H9 (cell line): ENCODE data around the gene PARP8. TPM values are rescaled to one million over a fixed set of nuclear protein-coding genes. Genes with fewer than 3 reads are reported as not detected.

ENCODE experiments used
- DNase-seq: peaks from one replicate; pipeline ENCODE4 v3.0.0-alpha.2; 2017
- H2AFZ ChIP-seq: one replicate; pipeline ENCODE4 v1.6.1; 2013; ENCODE audit warnings: mild to moderate bottlenecking, low read length, control low read depth, moderate library complexity
- H2AK5ac ChIP-seq: 2 replicates; pipeline ENCODE4 v1.6.1; 2013; ENCODE audit warnings: low read length, control low read depth, mixed read lengths; ENCODE audit not compliant: insufficient read length
- H2BK120ac ChIP-seq: one replicate; pipeline ENCODE4 v1.6.1; 2013; ENCODE audit warnings: low read depth, mild to moderate bottlenecking, low read length, control low read depth, inconsistent platforms; ENCODE audit not compliant: poor library complexity, severe bottlenecking
- H2BK12ac ChIP-seq: 2 replicates; pipeline ENCODE4 v1.6.1; 2013; ENCODE audit warnings: low read length, control low read depth, mixed read lengths, low read depth; ENCODE audit not compliant: insufficient read length
- H2BK15ac ChIP-seq: 2 replicates; pipeline ENCODE4 v1.6.1; 2013; ENCODE audit warnings: low read depth, low read length, control low read depth
- H2BK20ac ChIP-seq: one replicate; pipeline ENCODE4 v1.6.1; 2013; ENCODE audit warnings: low read depth, mild to moderate bottlenecking, low read length, control low read depth, inconsistent platforms; ENCODE audit not compliant: poor library complexity, severe bottlenecking
- H2BK5ac ChIP-seq: 2 replicates; pipeline ENCODE4 v1.6.1; 2013; ENCODE audit warnings: low read length, control low read depth, mixed read lengths; ENCODE audit not compliant: insufficient read length
- H3K14ac ChIP-seq: 2 replicates; pipeline ENCODE4 v1.6.1; 2013; ENCODE audit warnings: low read length, control low read depth; ENCODE audit not compliant: insufficient read depth
- H3K18ac ChIP-seq: 2 replicates; pipeline ENCODE4 v1.6.1; 2013; ENCODE audit warnings: low read depth, mild to moderate bottlenecking, mixed read lengths, low read length, control low read depth; ENCODE audit not compliant: insufficient read length
- H3K23ac ChIP-seq: 2 replicates; pipeline ENCODE4 v1.6.1; 2013; ENCODE audit warnings: low read length, control low read depth, mixed read lengths, low read depth; ENCODE audit not compliant: insufficient read length
- H3K23me2 ChIP-seq: 2 replicates; pipeline ENCODE4 v1.6.1; 2013; ENCODE audit warnings: low read depth, mild to moderate bottlenecking, mixed read lengths, low read length, control low read depth; ENCODE audit not compliant: insufficient read length, poor library complexity, severe bottlenecking
- H3K27ac ChIP-seq: 2 replicates; pipeline ENCODE4 v1.5.1; 2013; ENCODE audit warnings: low read length, control low read depth, mixed read lengths, low read depth; ENCODE audit not compliant: insufficient read length
- H3K27me3 ChIP-seq: 2 replicates; pipeline ENCODE4 v1.6.1; 2013; ENCODE audit warnings: low read length, control low read depth, inconsistent platforms; ENCODE audit not compliant: insufficient read depth
- H3K4ac ChIP-seq: 2 replicates; pipeline ENCODE4 v1.6.1; 2013; ENCODE audit warnings: low read depth, mild to moderate bottlenecking, control low read depth, inconsistent platforms, low read length, moderate library complexity
- H3K4me1 ChIP-seq: 2 replicates; pipeline ENCODE4 v1.6.1; 2013; ENCODE audit warnings: low read length, control low read depth, inconsistent platforms; ENCODE audit not compliant: insufficient read depth
- H3K4me2 ChIP-seq: 2 replicates; pipeline ENCODE4 v1.6.1; 2013; ENCODE audit warnings: low read length, control low read depth, mixed read lengths; ENCODE audit not compliant: insufficient read length, insufficient read depth
- H3K56ac ChIP-seq: 2 replicates; pipeline ENCODE4 v1.6.1; 2013; ENCODE audit warnings: low read depth, mild to moderate bottlenecking, mixed read lengths, low read length, control low read depth; ENCODE audit not compliant: insufficient read length
- H3K79me1 ChIP-seq: 2 replicates; pipeline ENCODE4 v1.6.1; 2013; ENCODE audit warnings: low read depth, mild to moderate bottlenecking, moderate library complexity, low read length, control low read depth, inconsistent platforms; ENCODE audit not compliant: insufficient read depth, poor library complexity, severe bottlenecking
- H3K79me2 ChIP-seq: 2 replicates; pipeline ENCODE4 v1.6.1; 2013; ENCODE audit warnings: low read length, control low read depth, inconsistent platforms; ENCODE audit not compliant: insufficient read depth
- H3K9ac ChIP-seq: 2 replicates; pipeline ENCODE4 v1.6.1; 2013; ENCODE audit warnings: low read length, control low read depth, mixed read lengths; ENCODE audit not compliant: insufficient read length; ENCODE audit errors: extremely low read depth
- H3K9me3 ChIP-seq: one replicate; pipeline ENCODE4 v1.6.1; 2013; ENCODE audit warnings: low read depth, low read length, inconsistent platforms; ENCODE audit not compliant: control insufficient read depth
- H3T11ph ChIP-seq: one replicate; pipeline ENCODE4 v1.6.1; 2013; ENCODE audit warnings: mild to moderate bottlenecking, low read length, control low read depth, inconsistent platforms
- H4K20me1 ChIP-seq: one replicate; pipeline ENCODE4 v1.6.1; 2013; ENCODE audit not compliant: control insufficient read depth, insufficient read length, insufficient read depth
- H4K5ac ChIP-seq: 2 replicates; pipeline ENCODE4 v1.6.1; 2013; ENCODE audit warnings: low read depth, mild to moderate bottlenecking, mixed read lengths, low read length, control low read depth; ENCODE audit not compliant: insufficient read length
- H4K8ac ChIP-seq: replicated peaks from 2 replicates; pipeline ENCODE4 v1.6.1; 2013; ENCODE audit warnings: low read length, control low read depth, mixed read lengths, low read depth; ENCODE audit not compliant: insufficient read length
- H4K91ac ChIP-seq: 2 replicates; pipeline ENCODE4 v1.6.1; 2013; ENCODE audit warnings: low read depth, mild to moderate bottlenecking, moderate library complexity, mixed read lengths, low read length, control low read depth; ENCODE audit not compliant: insufficient read length
- H3K27ac Mint-ChIP-seq, 3 experiments: 2 replicates in 2 of 3; 3 replicates in 1 of 3; pipeline ENCODE4 v1.8.0; 2020 to 2021; ENCODE audit warnings: mixed read lengths in 3 of 3, mild to moderate bottlenecking in 1 of 3, moderate library complexity in 1 of 3
- H3K27me3 Mint-ChIP-seq: 2 replicates; pipeline ENCODE4 v1.8.0; 2021; ENCODE audit warnings: low read depth, mild to moderate bottlenecking, moderate library complexity, mixed read lengths
- H3K36me3 Mint-ChIP-seq, 3 experiments: 2 replicates in 2 of 3; 3 replicates in 1 of 3; pipeline ENCODE4 v1.8.0; 2020 to 2021; ENCODE audit warnings: low read depth in 3 of 3, mixed read lengths in 3 of 3; ENCODE audit not compliant: insufficient read depth in 1 of 3
- H3K4me1 Mint-ChIP-seq, 2 experiments: 2 replicates each; pipeline ENCODE4 v1.8.0; 2020; ENCODE audit warnings: mixed read lengths in 2 of 2
- H3K4me3 Mint-ChIP-seq, 2 experiments: 2 replicates in 1 of 2; 3 replicates in 1 of 2; pipeline ENCODE4 v1.8.0; 2020 to 2021; ENCODE audit warnings: mild to moderate bottlenecking in 2 of 2, mixed read lengths in 2 of 2, moderate library complexity in 1 of 2
- H3K9me3 Mint-ChIP-seq, 2 experiments: 2 replicates in 1 of 2; 3 replicates in 1 of 2; pipeline ENCODE4 v1.8.0; 2020; ENCODE audit warnings: mild to moderate bottlenecking in 2 of 2, mixed read lengths in 2 of 2, moderate library complexity in 1 of 2
- WGBS: extraction: QIAGEN DNeasy Blood & Tissue Kit; methylation state at CpG from one replicate; pipeline ENCODE4 v1.1.7; 2013; ENCODE audit warnings: missing lambda C conversion rate, low lambda C conversion rate, mixed read lengths; ENCODE audit not compliant: insufficient read length; ENCODE audit errors: extremely low coverage; 5-methylcytosine and 5-hydroxymethylcytosine counted together
- total RNA-seq: library from RNA; stranded (reverse); gene quantifications from 2 replicates; pipeline ENCODE4 v1.2.1, GENCODE V29; 2021
- TF ChIP-seq, protein P1 (sequence below): fragments of 200-600 bp; sonication (generic); conservative IDR thresholded peaks from 3 replicates; pipeline ENCODE4 v1.8.0; 2021; ENCODE audit warnings: antibody characterized with exemption, mild to moderate bottlenecking

Gene PARP8
- total RNA-seq, 1 experiment from 2014 or later: 34.0 TPM

DNA sequence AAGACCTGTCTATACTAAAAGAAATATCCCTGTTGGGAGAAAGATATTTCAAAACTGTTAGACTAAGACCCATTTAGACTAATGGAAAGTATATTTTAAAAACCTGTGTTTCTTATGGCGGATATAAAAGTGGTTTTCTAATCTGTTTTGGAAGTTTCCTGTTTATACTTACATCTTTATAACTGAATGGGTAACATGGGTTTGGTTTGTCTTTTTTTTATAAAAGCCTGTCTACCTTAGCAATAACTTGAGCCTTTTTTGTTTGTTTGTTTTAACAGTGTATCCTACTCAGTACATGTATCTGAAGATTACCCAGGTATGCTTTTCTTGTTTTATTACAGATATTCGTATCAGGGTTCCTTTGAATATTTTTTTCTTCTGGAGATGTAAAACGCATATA, 83.4 kb downstream of the PARP8 start:
- Mint-ChIP-seq H3K27me3 (no peaks in the 10 kb centered on the region), H3K4me3 (no peak overlapping the region), H3K9me3 (no peaks in the 10 kb centered on the region; a peak in 1 of 5 replicates), H3K4me1 (peaks cover 6 to 7% of the 10 kb centered on the region in 2 experiments; a peak in 3 of 4 replicates), H3K36me3 (peaks cover 3 to 5% (median 4%) of the 10 kb centered on the region in 3 experiments; a peak in 6 of 7 replicates), H3K27ac (no peak overlapping the region)
- Histone ChIP-seq H2BK20ac (no peak overlapping the region), H3K4me1 (no peaks in the 10 kb centered on the region), H3K56ac (no peak overlapping the region), H3K18ac (no peak overlapping the region), H3K4me2 (no peak overlapping the region), H3T11ph (no peak overlapping the region), H3K23ac (no peak overlapping the region), H2AK5ac (no peak overlapping the region), H3K27ac (no peak overlapping the region), H3K79me1 (peaks cover 3% of the 10 kb centered on the region), H3K14ac (no peak overlapping the region), H4K20me1 (no peaks in the 10 kb centered on the region), H3K27me3 (no peaks in the 10 kb centered on the region), H4K91ac (no peak overlapping the region), H4K8ac (no peak overlapping the region), H3K9ac (no peak overlapping the region), H3K79me2 (peaks cover 3% of the 10 kb centered on the region; the same call in 1 of the 2 replicates), H4K5ac (no peak overlapping the region), H2AFZ (no peak overlapping the region), H3K9me3 (no peaks in the 10 kb centered on the region), H3K4ac (no peak overlapping the region), H2BK15ac (no peak overlapping the region), H3K23me2 (no peaks in the 10 kb centered on the region), H2BK120ac (no peak overlapping the region), H2BK12ac (no peak overlapping the region), H2BK5ac (no peak overlapping the region)
- TF ChIP-seq, protein P1, sequence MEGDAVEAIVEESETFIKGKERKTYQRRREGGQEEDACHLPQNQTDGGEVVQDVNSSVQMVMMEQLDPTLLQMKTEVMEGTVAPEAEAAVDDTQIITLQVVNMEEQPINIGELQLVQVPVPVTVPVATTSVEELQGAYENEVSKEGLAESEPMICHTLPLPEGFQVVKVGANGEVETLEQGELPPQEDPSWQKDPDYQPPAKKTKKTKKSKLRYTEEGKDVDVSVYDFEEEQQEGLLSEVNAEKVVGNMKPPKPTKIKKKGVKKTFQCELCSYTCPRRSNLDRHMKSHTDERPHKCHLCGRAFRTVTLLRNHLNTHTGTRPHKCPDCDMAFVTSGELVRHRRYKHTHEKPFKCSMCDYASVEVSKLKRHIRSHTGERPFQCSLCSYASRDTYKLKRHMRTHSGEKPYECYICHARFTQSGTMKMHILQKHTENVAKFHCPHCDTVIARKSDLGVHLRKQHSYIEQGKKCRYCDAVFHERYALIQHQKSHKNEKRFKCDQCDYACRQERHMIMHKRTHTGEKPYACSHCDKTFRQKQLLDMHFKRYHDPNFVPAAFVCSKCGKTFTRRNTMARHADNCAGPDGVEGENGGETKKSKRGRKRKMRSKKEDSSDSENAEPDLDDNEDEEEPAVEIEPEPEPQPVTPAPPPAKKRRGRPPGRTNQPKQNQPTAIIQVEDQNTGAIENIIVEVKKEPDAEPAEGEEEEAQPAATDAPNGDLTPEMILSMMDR: no peak
- DNase-seq: no peak
- no CpG with 5 or more reads among the region's 3 CpGs for WGBS
